Keratinocyte (primary cell): ENCODE measurements around the gene SLC12A8.

Experiments
- CTCF ChIP-seq, 3 experiments: IDR thresholded peaks in 1 of 3; conservative IDR thresholded peaks in 1 of 3; optimal IDR thresholded peaks in 1 of 3; 2 replicates in 2 of 3; 3 replicates in 1 of 3; pipeline versions ENCODE3 to v1.5.1; 2011; ENCODE audit warnings: low read length in 3 of 3, mild to moderate bottlenecking in 3 of 3, moderate library complexity in 2 of 3, control low read depth in 1 of 3, inconsistent platforms in 1 of 3; ENCODE audit not compliant: insufficient read depth in 2 of 3; ENCODE audit errors: extremely low read depth in 1 of 3
- EZH2 ChIP-seq: IDR thresholded peaks from one replicate; pipeline ENCODE4 v1.6.1; 2012; ENCODE audit warnings: inconsistent platforms, mild to moderate bottlenecking, low read length, moderate library complexity

- peak in 2 of 3 experiments; percentile 43 to 48 for TF ChIP-seq CTCF (optimal IDR thresholded peaks at IDR 0.05 in 1 of 3, IDR thresholded peaks at IDR 0.05 in 1 of 3, conservative IDR thresholded peaks at IDR 0.05 in 1 of 3; ENCODE audit: extremely low read depth in 1 of 3, insufficient read depth in 2 of 3, low read length in 3 of 3)
- no peak for TF ChIP-seq EZH2
Observed at GRCh38 chr3:125045965-125046364, 166.6 kb downstream of the SLC12A8 start.
